SJCRH30 (cell line): ENCODE measurements around the gene MIPEP. TPM values are rescaled to one million over a fixed set of nuclear protein-coding genes. Genes with fewer than 3 reads are reported as not detected.
A peak's percentile ranks its signal among the peaks of the same experiment; 100 is the strongest.
"Not testable (repeated sequence)": the region's sequence is repeated elsewhere in the genome, so short reads cannot be mapped to it uniquely, and the experiment has no call there.

Experiments used
- DNase-seq, 2 experiments: peaks; one replicate each; pipeline ENCODE4 v3.0.0-alpha.2; 2015 to 2020
- H3K27ac ChIP-seq: fragments of 250-450 bp; sonication (Bioruptor Pico); 2 replicates; pipeline ENCODE4 v1.5.1; 2020; ENCODE audit warnings: mild to moderate bottlenecking, moderate library complexity
- H3K27me3 ChIP-seq: fragments of 250-450 bp; sonication (Bioruptor Pico); 2 replicates; pipeline ENCODE4 v1.5.1; 2020; ENCODE audit warnings: mild to moderate bottlenecking, moderate library complexity
- H3K36me3 ChIP-seq: fragments of 250-450 bp; sonication (Bioruptor Pico); 2 replicates; pipeline ENCODE4 v1.5.1; 2020; ENCODE audit warnings: mild to moderate bottlenecking, moderate library complexity
- H3K4me1 ChIP-seq: fragments of 250-450 bp; sonication (Bioruptor Pico); 2 replicates; pipeline ENCODE4 v1.5.1; 2020; ENCODE audit warnings: mild to moderate bottlenecking, moderate library complexity
- H3K4me3 ChIP-seq: fragments of 250-450 bp; sonication (Bioruptor Pico); 2 replicates; pipeline ENCODE4 v1.5.1; 2020; ENCODE audit warnings: mild to moderate bottlenecking, moderate library complexity
- H3K9me3 ChIP-seq: fragments of 250-450 bp; sonication (Bioruptor Pico); replicated peaks from 2 replicates; pipeline ENCODE4 v1.5.1; 2020; ENCODE audit warnings: mild to moderate bottlenecking, moderate library complexity
- total RNA-seq: library from RNA; depleted of rRNA; stranded (reverse); fragments of >200 nt; shearing (Covaris generic); gene quantifications from 2 replicates; pipeline ENCODE4 v1.2.3, GENCODE V29; 2014

MIPEP gene
- total RNA-seq, 1 experiment from 2014 or later: 18.0 TPM

- Histone ChIP-seq H3K27me3 (no peaks in the 10 kb centered on the region), H3K4me3 (no peak overlapping the region), H3K36me3 (no peaks in the 10 kb centered on the region), H3K9me3 (no peaks in the 10 kb centered on the region), H3K4me1 (no peaks in the 10 kb centered on the region), H3K27ac (no peak overlapping the region)
- DNase-seq: no peak
These were observed 12.2 kb upstream of the MIPEP start for GRCh38 chr13:23901365-23901764.

- H3K36me3 ChIP-seq: no peaks in the 10 kb centered on the region
- H3K4me3 ChIP-seq: no peak overlapping the region
- no peaks in the 10 kb centered on the region for H3K27me3 ChIP-seq
- H3K27ac ChIP-seq: no peak overlapping the region
- H3K4me1 ChIP-seq: no peaks in the 10 kb centered on the region
- DNase-seq: peak; percentile 38 to 70
- H3K9me3 ChIP-seq: no peaks in the 10 kb centered on the region
These were observed 10.4 kb upstream of the MIPEP start for GRCh38 chr13:23899555-23899954.

- no peak for DNase-seq
- H3K4me3 ChIP-seq: no peak overlapping the region
- H3K4me1 ChIP-seq: no peaks in the 10 kb centered on the region
- H3K27ac ChIP-seq: no peak overlapping the region
- H3K27me3 ChIP-seq: no peaks in the 10 kb centered on the region
- H3K36me3 ChIP-seq: no peaks in the 10 kb centered on the region
- no peaks in the 10 kb centered on the region for H3K9me3 ChIP-seq
These were observed 8.9 kb upstream of the MIPEP start for GRCh38 chr13:23898101-23898500.

- H3K27me3 ChIP-seq, H3K36me3 ChIP-seq, H3K4me3 ChIP-seq, H3K4me1 ChIP-seq, H3K27ac ChIP-seq, DNase-seq, H3K9me3 ChIP-seq: not testable (repeated sequence)
These were observed 8.3 kb upstream of the MIPEP start, which contains the start of gene C1QTNF9B for GRCh38 chr13:23897452-23897919. Gene C1QTNF9B (minus strand): TSS chr13:23897502.

- not testable (repeated sequence) for H3K9me3 ChIP-seq, H3K4me1 ChIP-seq, DNase-seq, H3K27ac ChIP-seq, H3K27me3 ChIP-seq, H3K4me3 ChIP-seq, H3K36me3 ChIP-seq
These were observed 5.5 kb upstream of the MIPEP start for GRCh38 chr13:23894746-23895145.

- not testable (repeated sequence) for H3K36me3 ChIP-seq, H3K27ac ChIP-seq, H3K4me1 ChIP-seq, H3K27me3 ChIP-seq, H3K4me3 ChIP-seq, DNase-seq, H3K9me3 ChIP-seq
These were observed 4.6 kb upstream of the MIPEP start for GRCh38 chr13:23893791-23894190.

- Histone ChIP-seq H3K4me3 (peak overlapping the region; percentile 84), H3K4me1 (0 out of 2 replicates have a peak, but pooled peaks cover 2% of the 10 kb centered on the region), H3K27ac (no peak overlapping the region), H3K9me3 (no peaks in the 10 kb centered on the region), H3K27me3 (no peaks in the 10 kb centered on the region), H3K36me3 (peaks cover 1% of the 10 kb centered on the region; the same call in 1 of the 2 replicates)
- peak in 1 of 2 experiments; percentile 49 for DNase-seq
These were observed 711 bp upstream of the MIPEP start for GRCh38 chr13:23889615-23890607.

GRCh38 chr13:23884361-23884760 is 4.8 kb downstream of the MIPEP start:
- H3K36me3 ChIP-seq, H3K27me3 ChIP-seq, H3K4me1 ChIP-seq, H3K4me3 ChIP-seq, H3K27ac ChIP-seq, DNase-seq, H3K9me3 ChIP-seq: not testable (repeated sequence)

- Histone ChIP-seq H3K36me3 (peaks cover 3% of the 10 kb centered on the region; the same call in 1 of the 2 replicates), H3K4me1 (no peaks in the 10 kb centered on the region), H3K27me3 (no peaks in the 10 kb centered on the region), H3K9me3 (no peaks in the 10 kb centered on the region), H3K4me3 (no peak overlapping the region), H3K27ac (no peak overlapping the region)
- no peak for DNase-seq
These were observed 5.9 kb downstream of the MIPEP start for GRCh38 chr13:23883255-23883654.

GRCh38 chr13:23881402-23881800 is 7.8 kb downstream of the MIPEP start:
- not testable (repeated sequence) for DNase-seq, H3K27ac ChIP-seq, H3K4me3 ChIP-seq, H3K36me3 ChIP-seq, H3K4me1 ChIP-seq, H3K27me3 ChIP-seq, H3K9me3 ChIP-seq

GRCh38 chr13:23880493-23881401 is 8.5 kb downstream of the MIPEP start:
- not testable (repeated sequence) for H3K27ac ChIP-seq, H3K9me3 ChIP-seq, H3K4me1 ChIP-seq, H3K4me3 ChIP-seq, H3K27me3 ChIP-seq, DNase-seq, H3K36me3 ChIP-seq

- no peak overlapping the region for H3K4me3 ChIP-seq
- H3K9me3 ChIP-seq: no peaks in the 10 kb centered on the region
- H3K36me3 ChIP-seq: no peaks in the 10 kb centered on the region
- no peaks in the 10 kb centered on the region for H3K27me3 ChIP-seq
- no peak for DNase-seq
- H3K27ac ChIP-seq: no peak overlapping the region
- no peaks in the 10 kb centered on the region for H3K4me1 ChIP-seq
These were observed 11.9 kb downstream of the MIPEP start for GRCh38 chr13:23877286-23877685.

- DNase-seq: peak in 1 of 2 experiments; percentile 37
- Histone ChIP-seq H3K9me3 (no peaks in the 10 kb centered on the region), H3K4me1 (peaks cover 3% of the 10 kb centered on the region), H3K27ac (no peak overlapping the region), H3K4me3 (no peak overlapping the region), H3K27me3 (no peaks in the 10 kb centered on the region), H3K36me3 (no peaks in the 10 kb centered on the region)
These were observed 12.9 kb downstream of the MIPEP start for GRCh38 chr13:23876265-23876664.

GRCh38 chr13:23871616-23872220 is 17.5 kb downstream of the MIPEP start:
- H3K27me3 ChIP-seq: no peaks in the 10 kb centered on the region
- peaks cover 12% of the 10 kb centered on the region for H3K4me1 ChIP-seq
- no peak overlapping the region for H3K4me3 ChIP-seq
- H3K36me3 ChIP-seq: no peaks in the 10 kb centered on the region
- H3K9me3 ChIP-seq: no peaks in the 10 kb centered on the region
- peak in 1 of 2 experiments; percentile 65 for DNase-seq
- H3K27ac ChIP-seq: no peak overlapping the region
